Measurements from ENCODE around the gene ALDH1L1.

ALDH1L1 gene

DNA sequence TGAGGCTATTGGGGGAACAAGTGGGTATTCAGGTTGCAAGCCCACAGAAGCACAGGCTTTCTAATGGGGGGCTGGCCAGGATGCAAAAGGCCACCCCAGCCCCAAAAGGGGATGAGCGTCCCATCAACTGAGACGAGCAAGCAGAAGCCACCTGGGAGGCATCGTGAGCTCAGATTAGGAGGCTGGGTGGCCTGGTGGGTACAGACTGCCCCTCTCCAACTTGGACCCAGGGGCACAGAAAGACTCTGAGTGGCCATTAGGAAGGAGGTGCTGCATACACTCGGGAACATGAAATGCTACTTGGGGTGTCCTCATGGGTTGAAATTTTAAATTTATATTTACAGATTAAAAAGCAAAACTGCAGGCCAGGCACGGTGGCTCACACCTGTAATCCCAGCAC lies 125.5 kb downstream of the ALDH1L1 start:
- H3K36me3 ChIP-seq (ENCODE audit: control insufficient read depth in 2 of 2, insufficient read depth in 1 of 2, low read length in 2 of 2) = peaks cover 0 to 9% of the 10 kb centered on the region in 2 experiments; a peak in 1 of 3 replicates
- H3K4me1 ChIP-seq (ENCODE audit: control insufficient read depth, insufficient read depth, low read length) = no peaks in the 10 kb centered on the region
- ChIA-PET CTCF (no interaction called here), POLR2A (no interaction called here)
- no peak overlapping the region for H3K27ac ChIP-seq (ENCODE audit: extremely low read depth, low read depth, low read length)
- TF ChIP-seq, protein P1, sequence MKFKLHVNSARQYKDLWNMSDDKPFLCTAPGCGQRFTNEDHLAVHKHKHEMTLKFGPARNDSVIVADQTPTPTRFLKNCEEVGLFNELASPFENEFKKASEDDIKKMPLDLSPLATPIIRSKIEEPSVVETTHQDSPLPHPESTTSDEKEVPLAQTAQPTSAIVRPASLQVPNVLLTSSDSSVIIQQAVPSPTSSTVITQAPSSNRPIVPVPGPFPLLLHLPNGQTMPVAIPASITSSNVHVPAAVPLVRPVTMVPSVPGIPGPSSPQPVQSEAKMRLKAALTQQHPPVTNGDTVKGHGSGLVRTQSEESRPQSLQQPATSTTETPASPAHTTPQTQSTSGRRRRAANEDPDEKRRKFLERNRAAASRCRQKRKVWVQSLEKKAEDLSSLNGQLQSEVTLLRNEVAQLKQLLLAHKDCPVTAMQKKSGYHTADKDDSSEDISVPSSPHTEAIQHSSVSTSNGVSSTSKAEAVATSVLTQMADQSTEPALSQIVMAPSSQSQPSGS (tag by site-specific recombination; IDR thresholded peaks at IDR 0.05; ENCODE audit: low read depth) = no peak
- TF ChIP-seq PRDM1 (tag by site-specific recombination; IDR thresholded peaks at IDR 0.05) (no peak), ZSCAN23 (tag by site-specific recombination; IDR thresholded peaks at IDR 0.05) (no peak), KLF1 (tag by site-specific recombination; IDR thresholded peaks at IDR 0.05) (no peak), ZBTB17 (tag by site-specific recombination; IDR thresholded peaks at IDR 0.05) (no peak), YY1 (tag by site-specific recombination; IDR thresholded peaks at IDR 0.05) (no peak), ZFP69B (tag by site-specific recombination; IDR thresholded peaks at IDR 0.05) (no peak), ZNF174 (tag by site-specific recombination; IDR thresholded peaks at IDR 0.05) (no peak), ZNF391 (tag by site-specific recombination; IDR thresholded peaks at IDR 0.05; ENCODE audit: borderline replicate concordance, low read depth) (no peak), ZNF114 (tag by site-specific recombination; IDR thresholded peaks at IDR 0.05) (no peak), OSR2 (tag by site-specific recombination; IDR thresholded peaks at IDR 0.05) (no peak), BCL11A (tag by site-specific recombination; IDR thresholded peaks at IDR 0.05; ENCODE audit: low read depth) (no peak), BCL11B (tag by site-specific recombination; IDR thresholded peaks at IDR 0.05; ENCODE audit: low read depth) (no peak), MEIS1 (CRISPR knock-in tag; IDR thresholded peaks at IDR 0.05; ENCODE audit: borderline replicate concordance) (no peak), ZBTB8A (tag by site-specific recombination; IDR thresholded peaks at IDR 0.05) (no peak)
- TF ChIP-seq, protein P2, sequence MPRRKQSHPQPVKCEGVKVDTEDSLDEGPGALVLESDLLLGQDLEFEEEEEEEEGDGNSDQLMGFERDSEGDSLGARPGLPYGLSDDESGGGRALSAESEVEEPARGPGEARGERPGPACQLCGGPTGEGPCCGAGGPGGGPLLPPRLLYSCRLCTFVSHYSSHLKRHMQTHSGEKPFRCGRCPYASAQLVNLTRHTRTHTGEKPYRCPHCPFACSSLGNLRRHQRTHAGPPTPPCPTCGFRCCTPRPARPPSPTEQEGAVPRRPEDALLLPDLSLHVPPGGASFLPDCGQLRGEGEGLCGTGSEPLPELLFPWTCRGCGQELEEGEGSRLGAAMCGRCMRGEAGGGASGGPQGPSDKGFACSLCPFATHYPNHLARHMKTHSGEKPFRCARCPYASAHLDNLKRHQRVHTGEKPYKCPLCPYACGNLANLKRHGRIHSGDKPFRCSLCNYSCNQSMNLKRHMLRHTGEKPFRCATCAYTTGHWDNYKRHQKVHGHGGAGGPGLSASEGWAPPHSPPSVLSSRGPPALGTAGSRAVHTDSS (tag by site-specific recombination; IDR thresholded peaks at IDR 0.05) = no peak
- TF ChIP-seq, protein P3, sequence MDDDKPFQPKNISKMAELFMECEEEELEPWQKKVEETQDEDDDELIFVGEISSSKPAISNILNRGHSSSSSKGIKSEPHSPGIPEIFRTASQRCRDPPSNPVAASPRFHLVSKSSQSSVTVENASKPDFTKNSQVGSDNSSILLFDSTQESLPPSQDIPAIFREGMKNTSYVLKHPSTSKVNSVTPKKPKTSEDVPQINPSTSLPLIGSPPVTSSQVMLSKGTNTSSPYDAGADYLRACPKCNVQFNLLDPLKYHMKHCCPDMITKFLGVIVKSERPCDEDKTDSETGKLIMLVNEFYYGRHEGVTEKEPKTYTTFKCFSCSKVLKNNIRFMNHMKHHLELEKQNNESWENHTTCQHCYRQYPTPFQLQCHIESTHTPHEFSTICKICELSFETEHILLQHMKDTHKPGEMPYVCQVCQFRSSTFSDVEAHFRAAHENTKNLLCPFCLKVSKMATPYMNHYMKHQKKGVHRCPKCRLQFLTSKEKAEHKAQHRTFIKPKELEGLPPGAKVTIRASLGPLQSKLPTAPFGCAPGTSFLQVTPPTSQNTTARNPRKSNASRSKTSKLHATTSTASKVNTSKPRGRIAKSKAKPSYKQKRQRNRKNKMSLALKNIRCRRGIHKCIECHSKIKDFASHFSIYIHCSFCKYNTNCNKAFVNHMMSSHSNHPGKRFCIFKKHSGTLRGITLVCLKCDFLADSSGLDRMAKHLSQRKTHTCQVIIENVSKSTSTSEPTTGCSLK (tag by site-specific recombination; IDR thresholded peaks at IDR 0.05) = no peak
- TF ChIP-seq, protein P4, sequence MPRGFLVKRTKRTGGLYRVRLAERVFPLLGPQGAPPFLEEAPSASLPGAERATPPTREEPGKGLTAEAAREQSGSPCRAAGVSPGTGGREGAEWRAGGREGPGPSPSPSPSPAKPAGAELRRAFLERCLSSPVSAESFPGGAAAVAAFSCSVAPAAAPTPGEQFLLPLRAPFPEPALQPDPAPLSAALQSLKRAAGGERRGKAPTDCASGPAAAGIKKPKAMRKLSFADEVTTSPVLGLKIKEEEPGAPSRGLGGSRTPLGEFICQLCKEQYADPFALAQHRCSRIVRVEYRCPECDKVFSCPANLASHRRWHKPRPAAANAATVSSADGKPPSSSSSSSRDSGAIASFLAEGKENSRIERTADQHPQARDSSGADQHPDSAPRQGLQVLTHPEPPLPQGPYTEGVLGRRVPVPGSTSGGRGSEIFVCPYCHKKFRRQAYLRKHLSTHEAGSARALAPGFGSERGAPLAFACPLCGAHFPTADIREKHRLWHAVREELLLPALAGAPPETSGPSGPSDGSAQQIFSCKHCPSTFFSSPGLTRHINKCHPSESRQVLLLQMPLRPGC (tag by site-specific recombination; IDR thresholded peaks at IDR 0.05) = no peak
- TF ChIP-seq, protein P5, sequence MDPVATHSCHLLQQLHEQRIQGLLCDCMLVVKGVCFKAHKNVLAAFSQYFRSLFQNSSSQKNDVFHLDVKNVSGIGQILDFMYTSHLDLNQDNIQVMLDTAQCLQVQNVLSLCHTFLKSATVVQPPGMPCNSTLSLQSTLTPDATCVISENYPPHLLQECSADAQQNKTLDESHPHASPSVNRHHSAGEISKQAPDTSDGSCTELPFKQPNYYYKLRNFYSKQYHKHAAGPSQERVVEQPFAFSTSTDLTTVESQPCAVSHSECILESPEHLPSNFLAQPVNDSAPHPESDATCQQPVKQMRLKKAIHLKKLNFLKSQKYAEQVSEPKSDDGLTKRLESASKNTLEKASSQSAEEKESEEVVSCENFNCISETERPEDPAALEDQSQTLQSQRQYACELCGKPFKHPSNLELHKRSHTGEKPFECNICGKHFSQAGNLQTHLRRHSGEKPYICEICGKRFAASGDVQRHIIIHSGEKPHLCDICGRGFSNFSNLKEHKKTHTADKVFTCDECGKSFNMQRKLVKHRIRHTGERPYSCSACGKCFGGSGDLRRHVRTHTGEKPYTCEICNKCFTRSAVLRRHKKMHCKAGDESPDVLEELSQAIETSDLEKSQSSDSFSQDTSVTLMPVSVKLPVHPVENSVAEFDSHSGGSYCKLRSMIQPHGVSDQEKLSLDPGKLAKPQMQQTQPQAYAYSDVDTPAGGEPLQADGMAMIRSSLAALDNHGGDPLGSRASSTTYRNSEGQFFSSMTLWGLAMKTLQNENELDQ (tag by site-specific recombination; IDR thresholded peaks at IDR 0.05; ENCODE audit: low read depth) = no peak
- TF ChIP-seq, protein P6, sequence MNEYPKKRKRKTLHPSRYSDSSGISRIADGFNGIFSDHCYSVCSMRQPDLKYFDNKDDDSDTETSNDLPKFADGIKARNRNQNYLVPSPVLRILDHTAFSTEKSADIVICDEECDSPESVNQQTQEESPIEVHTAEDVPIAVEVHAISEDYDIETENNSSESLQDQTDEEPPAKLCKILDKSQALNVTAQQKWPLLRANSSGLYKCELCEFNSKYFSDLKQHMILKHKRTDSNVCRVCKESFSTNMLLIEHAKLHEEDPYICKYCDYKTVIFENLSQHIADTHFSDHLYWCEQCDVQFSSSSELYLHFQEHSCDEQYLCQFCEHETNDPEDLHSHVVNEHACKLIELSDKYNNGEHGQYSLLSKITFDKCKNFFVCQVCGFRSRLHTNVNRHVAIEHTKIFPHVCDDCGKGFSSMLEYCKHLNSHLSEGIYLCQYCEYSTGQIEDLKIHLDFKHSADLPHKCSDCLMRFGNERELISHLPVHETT (tag by site-specific recombination; IDR thresholded peaks at IDR 0.05) = no peak
- H3K4me3 ChIP-seq (ENCODE audit: low read depth, low read length) = no peak overlapping the region
- H3K9me3 ChIP-seq (ENCODE audit: control insufficient read depth, insufficient read depth, low read depth, low read length) = no peaks in the 10 kb centered on the region
